GM12878 (cell line): ENCODE data around the gene PFKM. TPM values are rescaled to one million over a fixed set of nuclear protein-coding genes. Genes with fewer than 3 reads are reported as not detected.
A peak's percentile ranks its signal among the peaks of the same experiment; 100 is the strongest.

Experiments used
- ATAC-seq: fragments of 200-7000 bp; cut with Tn5 transposase; 3 replicates; pipeline ENCODE4 v1.9.1; 2020; ENCODE audit warnings: mild to moderate bottlenecking, moderate library complexity
- BruUV-seq: library from RNA; stranded (reverse); fragments of 400-500 nt; replicated peaks from 2 replicates; lab custom pipeline; 2021; lab: Mats Ljungman, UMichigan
- CTCF ChIA-PET: fragments of 300-600 bp; sonication (Branson Sonifier 250); formaldehyde crosslinking; extraction: SDS; loops from one replicate; lab custom pipeline; 2021; ENCODE audit warnings: inconsistent platforms; lab: Yijun Ruan, JAX
- POLR2A ChIA-PET: fragments of 350-600 bp; formaldehyde crosslinking; extraction: SDS; loops from one replicate; lab custom pipeline; 2021; ENCODE audit warnings: inconsistent platforms; lab: Charles Lee
- RAD21 ChIA-PET: fragments of 300-600 bp; sonication (Branson Sonifier 250); formaldehyde crosslinking; loops from one replicate; lab custom pipeline; 2023; ENCODE audit warnings: antibody characterized with exemption; ENCODE audit not compliant: unreplicated experiment; lab: Charles Lee
- SMC1A ChIA-PET: fragments of 300-600 bp; sonication (Branson Sonifier 250); formaldehyde crosslinking; loops from one replicate; lab custom pipeline; 2023; ENCODE audit not compliant: unreplicated experiment, uncharacterized antibody; lab: Charles Lee
- DNase-seq: peaks from one replicate; pipeline ENCODE4 v3.0.0-alpha.2; 2011; ENCODE audit warnings: low read depth, low spot score
- FAIRE-seq: peaks from 3 replicates; lab custom pipeline; 2011; peaks lifted over from hg19 to GRCh38; lab: Jason Lieb, UNC
- H2AFZ ChIP-seq: 2 replicates; pipeline ENCODE4 v1.6.0; 2011; ENCODE audit warnings: low read depth, low read length, control low read depth; ENCODE audit not compliant: control insufficient read depth
- H3K27ac ChIP-seq: 2 replicates; pipeline ENCODE4 v1.5.1; 2011; ENCODE audit warnings: control low read depth; ENCODE audit not compliant: control insufficient read depth, insufficient read depth
- H3K27me3 ChIP-seq, 2 experiments: replicated peaks in 1 of 2; 2 replicates each; pipeline versions ENCODE4 v1.6.0 to v1.6.1; 2011; ENCODE audit warnings: low read length in 1 of 2; ENCODE audit not compliant: control insufficient read depth in 2 of 2, insufficient read depth in 2 of 2
- H3K36me3 ChIP-seq, 2 experiments: 2 replicates each; pipeline ENCODE4 v1.5.1; 2011; ENCODE audit warnings: low read length in 1 of 2; ENCODE audit not compliant: control insufficient read depth in 2 of 2, insufficient read depth in 2 of 2
- H3K4me1 ChIP-seq: 2 replicates; pipeline ENCODE4 v1.6.1; 2011; ENCODE audit warnings: mild to moderate bottlenecking, low read length, moderate library complexity, mixed read lengths; ENCODE audit not compliant: control insufficient read depth, insufficient read depth
- H3K4me2 ChIP-seq: 2 replicates; pipeline ENCODE4 v1.6.0; 2011; ENCODE audit warnings: control low read depth; ENCODE audit not compliant: control insufficient read depth, insufficient read depth
- H3K4me3 ChIP-seq: fragments of 200-600 bp; sonication (generic); 2 replicates; pipeline ENCODE4 v1.5.1; 2016
- H3K79me2 ChIP-seq: 2 replicates; pipeline ENCODE4 v1.6.0; 2011; ENCODE audit warnings: low read length; ENCODE audit not compliant: control insufficient read depth, insufficient read depth
- H3K9ac ChIP-seq: 2 replicates; pipeline ENCODE4 v1.8.0; 2011; ENCODE audit warnings: low read length, control low read depth, mixed read lengths; ENCODE audit not compliant: control insufficient read depth, insufficient read depth
- H3K9me3 ChIP-seq: replicated peaks from 3 replicates; pipeline ENCODE4 v1.5.1; 2011; ENCODE audit warnings: mild to moderate bottlenecking, low read length; ENCODE audit not compliant: control insufficient read depth, insufficient read depth
- H4K20me1 ChIP-seq: 2 replicates; pipeline ENCODE4 v1.6.0; 2011; ENCODE audit not compliant: control insufficient read depth, insufficient read depth
- CBFB ChIP-seq: IDR thresholded peaks from 2 replicates; pipeline ENCODE4 v1.6.1; 2016; ENCODE audit warnings: antibody characterized with exemption, low read depth
- CHD4 ChIP-seq: fragments of 200-600 bp; sonication (generic); IDR thresholded peaks from 2 replicates; pipeline ENCODE4 v1.6.1; 2016; ENCODE audit warnings: mild to moderate bottlenecking
- MEF2A ChIP-seq: IDR thresholded peaks from 2 replicates; pipeline ENCODE4 v1.6.1; 2011; ENCODE audit warnings: low read depth, mild to moderate bottlenecking, low read length, moderate library complexity; ENCODE audit not compliant: insufficient read depth
- NBN ChIP-seq: fragments of 450-650 bp; IDR thresholded peaks from 2 replicates; pipeline ENCODE4 v1.6.1; 2016
- PML ChIP-seq: IDR thresholded peaks from 2 replicates; pipeline ENCODE4 v1.6.1; 2012; ENCODE audit warnings: low read length, inconsistent platforms
- POU2F2 ChIP-seq: IDR thresholded peaks from 3 replicates; pipeline ENCODE4 v1.6.1; 2011; ENCODE audit warnings: low read depth, mild to moderate bottlenecking, low read length, borderline replicate concordance
- SIN3A ChIP-seq: IDR thresholded peaks from 2 replicates; pipeline ENCODE4 v1.6.1; 2012; ENCODE audit warnings: low read depth, low read length, improper control_type of control experiment
- SIX5 ChIP-seq: IDR thresholded peaks from 2 replicates; pipeline ENCODE4 v1.6.1; 2011; ENCODE audit warnings: mild to moderate bottlenecking, low read depth, low read length, moderate library complexity; ENCODE audit not compliant: severe bottlenecking
- SUPT20H ChIP-seq: IDR thresholded peaks from 2 replicates; pipeline ENCODE4 v1.6.1; 2011; ENCODE audit warnings: low read depth, mild to moderate bottlenecking, low read length, moderate library complexity, borderline replicate concordance; ENCODE audit not compliant: control insufficient read depth
- ZBTB40 ChIP-seq: fragments of 450-650 bp; IDR thresholded peaks from 2 replicates; pipeline ENCODE4 v1.6.1; 2016; ENCODE audit warnings: mild to moderate bottlenecking, moderate library complexity, borderline replicate concordance
- ZSCAN29 ChIP-seq: fragments of 450-650 bp; IDR thresholded peaks from 2 replicates; pipeline ENCODE4 v1.6.1; 2017; ENCODE audit warnings: mild to moderate bottlenecking, moderate library complexity
- WGBS: methylation state at CpG from one replicate; pipeline ENCODE4 v1.1.6; 2016; ENCODE audit warnings: low lambda C conversion rate; ENCODE audit not compliant: insufficient replicate concordance, insufficient coverage; ENCODE audit errors: missing lambda C conversion rate; 5-methylcytosine and 5-hydroxymethylcytosine counted together
- in situ Hi-C: fragments of 300-500 bp; cut with MboI; formaldehyde crosslinking; loops from 9 replicates; pipeline ENCODE4 v1.14.3; 2018; ENCODE audit warnings: mixed read lengths
- intact Hi-C: fragments of 100-400 bp; cut with micrococcal nuclease; formaldehyde crosslinking; loops from one replicate; pipeline ENCODE4 v1.14.2; 2022; ENCODE audit not compliant: unreplicated experiment
- polyA plus RNA-seq, 11 experiments: library from polyadenylated mRNA; depleted of rRNA in 4 of 11; unstranded in 6 of 11; stranded (reverse) in 5 of 11; fragments of >200 nt; fragmentation: Nextera tagmentation in 4 of 11; fragmentation: Illumina TruSeq in 1 of 11; extraction: Ambion mirVana in 4 of 11; extraction: Trizol in 1 of 11; gene quantifications; 1 replicate in 1 of 11; 2 replicates in 10 of 11; pipeline versions ENCODE4 v1.2.1 to v1.2.3, GENCODE V29; 2011 to 2016; ENCODE audit warnings: inconsistent platforms in 2 of 11, missing spikeins in 2 of 11, low read depth in 1 of 11
- total RNA-seq, 4 experiments: library from RNA; depleted of rRNA in 3 of 4; stranded (reverse); fragments of >200 nt in 3 of 4; fragmentation: Illumina TruSeq in 1 of 4; extraction: Trizol in 1 of 4; gene quantifications; 2 replicates each; pipeline versions ENCODE4 v1.2.1 to v1.2.3, GENCODE V29; 2013 to 2021
- TF ChIP-seq, protein P1 (sequence below): fragments of 450-650 bp; formaldehyde crosslinking; IDR thresholded peaks from 2 replicates; pipeline ENCODE4 v1.5.0; 2022; ENCODE audit warnings: mild to moderate bottlenecking, missing genetic modification characterization
- TF ChIP-seq, protein P2 (sequence below): fragments of 450-650 bp; IDR thresholded peaks from 2 replicates; pipeline ENCODE4 v1.6.1; 2016; ENCODE audit warnings: mild to moderate bottlenecking

The PFKM gene
- total and polyA plus RNA-seq, 10 of the 15 experiments (the other 5 are each of a cell fraction or from before 2014, with no cell fraction given), result 27.6 to 80.0 (median 55.8) TPM

DNA sequence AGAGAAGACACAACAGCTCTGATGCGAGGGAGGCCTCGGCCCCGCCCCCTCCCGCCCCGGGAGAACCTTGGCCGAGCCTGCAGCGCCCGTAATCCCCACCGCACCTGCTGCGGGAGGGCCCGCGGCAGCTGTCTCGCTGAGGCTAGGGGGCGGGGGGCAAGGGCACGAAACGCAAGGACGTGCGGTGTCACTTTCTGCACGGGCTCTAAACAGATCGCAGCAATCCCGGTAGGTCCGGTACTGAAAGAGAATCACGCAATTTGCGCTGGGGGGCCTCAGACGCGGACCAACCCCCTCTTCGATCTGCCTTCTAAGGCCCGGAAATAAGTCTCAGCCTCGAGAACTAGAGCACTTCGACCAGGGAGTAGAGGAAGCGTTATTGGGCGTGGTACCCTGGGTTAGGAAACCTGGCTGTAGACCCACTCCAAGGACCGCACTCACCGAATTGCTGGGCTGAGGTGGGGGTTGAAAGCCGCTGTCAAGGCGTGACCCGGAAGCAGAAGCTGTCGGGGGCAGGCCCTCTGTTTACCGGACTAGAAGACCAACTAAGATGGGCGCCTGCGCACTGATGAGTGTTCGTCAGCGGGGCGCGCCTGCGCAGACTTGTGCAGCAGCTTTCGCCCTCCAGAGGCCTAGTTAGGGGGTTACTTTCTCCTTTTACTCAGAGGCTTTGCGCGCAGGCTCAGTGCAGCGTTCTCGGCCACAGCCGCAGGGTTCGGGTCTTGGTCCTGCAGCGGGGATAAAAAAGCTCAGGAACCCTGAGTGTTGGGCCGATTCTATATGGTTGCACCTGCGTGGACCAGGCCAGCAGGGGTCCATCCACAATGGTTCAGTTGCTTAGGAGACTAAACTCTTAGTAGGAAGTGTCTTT lies 38.1 kb downstream of the PFKM start, which contains the start of gene ASB8:
TSS of gene ASB8 (minus strand) at position 498 of the 871 bp plus-strand sequence. CDS start 4,019 bp downstream, outside the sequence.
- DNase-seq (peak; percentile 98), ATAC-seq (peak; percentile 95), FAIRE-seq (peak; percentile 99)
- WGBS, result under 1% methylated on average over 47 of the region's 56 CpGs
- intact Hi-C loops (loop anchor here (1.0 kb wide), 1 partner anchor 52 kb away; no protein-coding TSS in a partner anchor), in situ Hi-C loops (no loop called here)
- H4K20me1 ChIP-seq, result no peaks in the 10 kb centered on the region
- peak within 1 kb of the TSS; percentile 81 for H3K9ac ChIP-seq
- SMC1A ChIA-PET, result interaction anchor here (0.7 to 2.8 kb wide), 10 partner anchors 9 to 319 kb away, joined by 3 to 12 read pairs (median 4); partner anchors contain the start of genes PFKM and SENP1
- POLR2A ChIA-PET, result interaction anchor here (0.7 to 2.2 kb wide), 12 partner anchors 12 to 193 kb away, joined by 3 to 10 read pairs (median 5); partner anchors contain the start of genes CCDC184, PFKM and SENP1
- BruUV-seq, result TSS peak; percentile 78
- peak within 1 kb of the TSS; percentile 89 for H3K27ac ChIP-seq
- RAD21 ChIA-PET, result interaction anchor here (0.6 to 3.0 kb wide), 9 partner anchors 7 to 287 kb away, joined by 3 to 13 read pairs (median 5); partner anchors contain the start of genes PFKM and SENP1
- peak within 1 kb of the TSS; percentile 86 for H3K4me3 ChIP-seq
- peak within 1 kb of the TSS; percentile 79 for H3K4me2 ChIP-seq
- no peaks in the 10 kb centered on the region for H3K9me3 ChIP-seq
- peaks cover 23% of the 10 kb centered on the region for H3K4me1 ChIP-seq
- CTCF ChIA-PET, result interaction anchor here (0.6 to 2.7 kb wide), 21 partner anchors 9 to 461 kb away, joined by 3 to 16 read pairs (median 5); partner anchors contain the start of genes CCDC184, SENP1, TMEM106C and VDR
- H3K36me3 ChIP-seq, result peaks cover 0 to 4% of the 10 kb centered on the region in 2 experiments; a peak in 2 of 4 replicates
- H2AFZ ChIP-seq, result peak within 1 kb of the TSS; percentile 99
- no peaks in the 10 kb centered on the region for H3K27me3 ChIP-seq
- peaks cover 17% of the 10 kb centered on the region for H3K79me2 ChIP-seq
- no peak for TF ChIP-seq PML
- TF ChIP-seq SUPT20H, result no peak
- TF ChIP-seq CHD4, result no peak
- peak; percentile 72; the same call in 1 of the 2 replicates for TF ChIP-seq NBN
- peak; percentile 54; the same call in 1 of the 2 replicates for TF ChIP-seq SIN3A
- TF ChIP-seq ZSCAN29, result no peak
- TF ChIP-seq, protein P1, sequence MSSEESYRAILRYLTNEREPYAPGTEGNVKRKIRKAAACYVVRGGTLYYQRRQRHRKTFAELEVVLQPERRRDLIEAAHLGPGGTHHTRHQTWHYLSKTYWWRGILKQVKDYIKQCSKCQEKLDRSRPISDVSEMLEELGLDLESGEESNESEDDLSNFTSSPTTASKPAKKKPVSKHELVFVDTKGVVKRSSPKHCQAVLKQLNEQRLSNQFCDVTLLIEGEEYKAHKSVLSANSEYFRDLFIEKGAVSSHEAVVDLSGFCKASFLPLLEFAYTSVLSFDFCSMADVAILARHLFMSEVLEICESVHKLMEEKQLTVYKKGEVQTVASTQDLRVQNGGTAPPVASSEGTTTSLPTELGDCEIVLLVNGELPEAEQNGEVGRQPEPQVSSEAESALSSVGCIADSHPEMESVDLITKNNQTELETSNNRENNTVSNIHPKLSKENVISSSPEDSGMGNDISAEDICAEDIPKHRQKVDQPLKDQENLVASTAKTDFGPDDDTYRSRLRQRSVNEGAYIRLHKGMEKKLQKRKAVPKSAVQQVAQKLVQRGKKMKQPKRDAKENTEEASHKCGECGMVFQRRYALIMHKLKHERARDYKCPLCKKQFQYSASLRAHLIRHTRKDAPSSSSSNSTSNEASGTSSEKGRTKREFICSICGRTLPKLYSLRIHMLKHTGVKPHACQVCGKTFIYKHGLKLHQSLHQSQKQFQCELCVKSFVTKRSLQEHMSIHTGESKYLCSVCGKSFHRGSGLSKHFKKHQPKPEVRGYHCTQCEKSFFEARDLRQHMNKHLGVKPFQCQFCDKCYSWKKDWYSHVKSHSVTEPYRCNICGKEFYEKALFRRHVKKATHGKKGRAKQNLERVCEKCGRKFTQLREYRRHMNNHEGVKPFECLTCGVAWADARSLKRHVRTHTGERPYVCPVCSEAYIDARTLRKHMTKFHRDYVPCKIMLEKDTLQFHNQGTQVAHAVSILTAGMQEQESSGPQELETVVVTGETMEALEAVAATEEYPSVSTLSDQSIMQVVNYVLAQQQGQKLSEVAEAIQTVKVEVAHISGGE (CRISPR knock-in tag), result no peak
- no peak for TF ChIP-seq SIX5
- TF ChIP-seq ZBTB40, result peak; percentile 92
- no peak; the same call in 2 of the 3 replicates for TF ChIP-seq POU2F2
- peak; percentile 41; the same call in 1 of the 2 replicates for TF ChIP-seq CBFB
- TF ChIP-seq, protein P2, sequence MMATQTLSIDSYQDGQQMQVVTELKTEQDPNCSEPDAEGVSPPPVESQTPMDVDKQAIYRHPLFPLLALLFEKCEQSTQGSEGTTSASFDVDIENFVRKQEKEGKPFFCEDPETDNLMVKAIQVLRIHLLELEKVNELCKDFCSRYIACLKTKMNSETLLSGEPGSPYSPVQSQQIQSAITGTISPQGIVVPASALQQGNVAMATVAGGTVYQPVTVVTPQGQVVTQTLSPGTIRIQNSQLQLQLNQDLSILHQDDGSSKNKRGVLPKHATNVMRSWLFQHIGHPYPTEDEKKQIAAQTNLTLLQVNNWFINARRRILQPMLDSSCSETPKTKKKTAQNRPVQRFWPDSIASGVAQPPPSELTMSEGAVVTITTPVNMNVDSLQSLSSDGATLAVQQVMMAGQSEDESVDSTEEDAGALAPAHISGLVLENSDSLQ, result peak; percentile 51; the same call in 1 of the 2 replicates
- no peak for TF ChIP-seq MEF2A
